PC-3 (cell line): Measurements from ENCODE around the gene MPND.

Experiments
- CTCF ChIP-seq: fragments of 300-600 bp; sonication (generic); conservative IDR thresholded peaks from 2 replicates; pipeline ENCODE4 v1.5.1; 2017; ENCODE audit warnings: antibody characterized with exemption, low read depth, mild to moderate bottlenecking, low read length
- EZH2 ChIP-seq: fragments of 300-600 bp; sonication (generic); IDR thresholded peaks from one replicate; pipeline ENCODE4 v1.6.1; 2017; ENCODE audit warnings: antibody characterized with exemption, mild to moderate bottlenecking, low read length; ENCODE audit not compliant: unreplicated experiment

GRCh38 chr19:4346020-4346383 lies 2.6 kb downstream of the MPND start:
- no peak for TF ChIP-seq EZH2
- TF ChIP-seq CTCF: no peak
